ENCODE data around the gene ADAMTS16.

The ADAMTS16 gene

DNA sequence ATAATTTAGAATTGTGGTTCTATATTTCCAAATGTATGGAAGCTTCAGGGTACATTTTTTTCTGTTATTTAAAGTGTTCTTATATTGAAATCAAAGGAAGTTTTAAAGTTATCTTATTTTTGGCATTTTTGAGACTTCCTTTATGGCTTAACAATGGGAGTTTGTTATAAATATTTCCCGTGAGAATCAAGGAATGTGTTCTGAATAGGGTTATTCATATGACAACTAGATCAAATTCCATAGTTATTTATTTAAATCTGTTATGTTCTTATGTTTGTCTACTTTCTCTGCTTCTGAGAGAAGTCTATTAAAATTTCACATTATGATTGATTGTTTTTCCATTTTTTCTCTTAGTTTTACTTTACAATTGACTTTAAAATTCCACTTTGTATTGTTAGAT lies 135.1 kb downstream of the ADAMTS16 start:
- WGBS, result no CpG with 5 or more reads among the region's 1 CpG
- H3K36me3 ChIP-seq (ENCODE audit: control insufficient read depth in 1 of 2, insufficient read depth in 2 of 2, low read depth in 1 of 2, low read length in 2 of 2), result no peaks in the 10 kb centered on the region
- no peak overlapping the region for H3K4ac ChIP-seq (ENCODE audit: low read depth in 1 of 2, low read length in 2 of 2)
- no peak overlapping the region for H2BK12ac ChIP-seq (ENCODE audit: low read length in 2 of 2)
- H3K23ac ChIP-seq (ENCODE audit: low read length in 2 of 2), result no peak overlapping the region
- H2AFZ ChIP-seq (ENCODE audit: low read depth, low read length), result no peak overlapping the region
- H3K4me2 ChIP-seq (ENCODE audit: low read length, poor library complexity, severe bottlenecking), result no peak overlapping the region
- no peak overlapping the region for H2BK5ac ChIP-seq (ENCODE audit: low read depth, low read length, poor library complexity, severe bottlenecking)
- no peak for DNase-seq
- no peak overlapping the region for H4K8ac ChIP-seq (ENCODE audit: low read length)
- no peak overlapping the region for H2AK5ac ChIP-seq (ENCODE audit: low read length, severe bottlenecking)
- H4K91ac ChIP-seq (ENCODE audit: low read length), result no peak overlapping the region
- H2BK15ac ChIP-seq (ENCODE audit: low read depth, poor library complexity, severe bottlenecking), result no peak overlapping the region
- H3K9me3 ChIP-seq (ENCODE audit: control insufficient read depth, low read length), result no peaks in the 10 kb centered on the region
- no peak overlapping the region for H3K4me3 ChIP-seq (ENCODE audit: insufficient read depth in 1 of 2, low read depth in 1 of 2, low read length in 2 of 2)
- no peak overlapping the region for H3K9ac ChIP-seq (ENCODE audit: low read length)
- H3K18ac ChIP-seq (ENCODE audit: low read depth in 1 of 2, low read length in 2 of 2), result no peak overlapping the region
- H3K4me1 ChIP-seq (ENCODE audit: control insufficient read depth, insufficient read depth, low read depth, low read length), result peaks cover 10% of the 10 kb centered on the region
- H3K27me3 ChIP-seq (ENCODE audit: control insufficient read depth in 1 of 2, insufficient read depth in 1 of 2, low read length in 2 of 2), result no peaks in the 10 kb centered on the region
- H3K79me1 ChIP-seq (replicated peaks; ENCODE audit: low read length, poor library complexity, severe bottlenecking), result no peaks in the 10 kb centered on the region
- no peak overlapping the region for H2BK120ac ChIP-seq (ENCODE audit: low read depth, low read length)
- H3K27ac ChIP-seq (ENCODE audit: low read length, poor library complexity, severe bottlenecking), result no peak overlapping the region
- no peak overlapping the region for H3K14ac ChIP-seq (ENCODE audit: low read length in 2 of 2)

GRCh38 chr5:5276430-5276829 lies 136.3 kb downstream of the ADAMTS16 start:
- Histone ChIP-seq H4K91ac (ENCODE audit: low read length) (no peak overlapping the region), H3K36me3 (ENCODE audit: control insufficient read depth in 1 of 2, insufficient read depth in 2 of 2, low read depth in 1 of 2, low read length in 2 of 2) (no peaks in the 10 kb centered on the region), H3K4me3 (ENCODE audit: insufficient read depth in 1 of 2, low read depth in 1 of 2, low read length in 2 of 2) (no peak overlapping the region), H3K14ac (ENCODE audit: low read length in 2 of 2) (no peak overlapping the region), H3K18ac (ENCODE audit: low read depth in 1 of 2, low read length in 2 of 2) (no peak overlapping the region), H3K4me2 (ENCODE audit: low read length, poor library complexity, severe bottlenecking) (no peak overlapping the region), H3K4ac (ENCODE audit: low read depth in 1 of 2, low read length in 2 of 2) (no peak overlapping the region), H2BK5ac (ENCODE audit: low read depth, low read length, poor library complexity, severe bottlenecking) (no peak overlapping the region), H3K23ac (ENCODE audit: low read length in 2 of 2) (no peak overlapping the region), H3K79me1 (replicated peaks; ENCODE audit: low read length, poor library complexity, severe bottlenecking) (no peaks in the 10 kb centered on the region), H3K27ac (ENCODE audit: low read length, poor library complexity, severe bottlenecking) (no peak overlapping the region), H2BK120ac (ENCODE audit: low read depth, low read length) (no peak overlapping the region), H2BK15ac (ENCODE audit: low read depth, poor library complexity, severe bottlenecking) (no peak overlapping the region), H3K9ac (ENCODE audit: low read length) (no peak overlapping the region), H3K4me1 (ENCODE audit: control insufficient read depth, insufficient read depth, low read depth, low read length) (peaks cover 5% of the 10 kb centered on the region), H2AK5ac (ENCODE audit: low read length, severe bottlenecking) (no peak overlapping the region), H2AFZ (ENCODE audit: low read depth, low read length) (no peak overlapping the region), H2BK12ac (ENCODE audit: low read length in 2 of 2) (no peak overlapping the region), H3K27me3 (ENCODE audit: control insufficient read depth in 1 of 2, insufficient read depth in 1 of 2, low read length in 2 of 2) (no peaks in the 10 kb centered on the region), H4K8ac (ENCODE audit: low read length) (no peak overlapping the region), H3K9me3 (ENCODE audit: control insufficient read depth, low read length) (no peaks in the 10 kb centered on the region)
- DNase-seq, result no peak
- 88% methylated on average over 6 of the region's 8 CpGs for WGBS

GRCh38 chr5:5276951-5277517 lies 136.9 kb downstream of the ADAMTS16 start:
- Histone ChIP-seq H2AK5ac (ENCODE audit: low read length, severe bottlenecking) (no peak overlapping the region), H3K23ac (ENCODE audit: low read length in 2 of 2) (no peak overlapping the region), H2BK120ac (ENCODE audit: low read depth, low read length) (no peak overlapping the region), H2BK5ac (ENCODE audit: low read depth, low read length, poor library complexity, severe bottlenecking) (no peak overlapping the region), H2BK15ac (ENCODE audit: low read depth, poor library complexity, severe bottlenecking) (no peak overlapping the region), H3K9ac (ENCODE audit: low read length) (no peak overlapping the region), H4K8ac (ENCODE audit: low read length) (no peak overlapping the region), H2BK12ac (ENCODE audit: low read length in 2 of 2) (no peak overlapping the region), H3K27me3 (ENCODE audit: control insufficient read depth in 1 of 2, insufficient read depth in 1 of 2, low read length in 2 of 2) (no peaks in the 10 kb centered on the region), H3K14ac (ENCODE audit: low read length in 2 of 2) (no peak overlapping the region), H3K18ac (ENCODE audit: low read depth in 1 of 2, low read length in 2 of 2) (no peak overlapping the region), H3K4ac (ENCODE audit: low read depth in 1 of 2, low read length in 2 of 2) (no peak overlapping the region), H3K4me3 (ENCODE audit: insufficient read depth in 1 of 2, low read depth in 1 of 2, low read length in 2 of 2) (no peak overlapping the region), H3K79me1 (replicated peaks; ENCODE audit: low read length, poor library complexity, severe bottlenecking) (no peaks in the 10 kb centered on the region), H3K27ac (ENCODE audit: low read length, poor library complexity, severe bottlenecking) (no peak overlapping the region), H2AFZ (ENCODE audit: low read depth, low read length) (no peak overlapping the region), H3K4me1 (ENCODE audit: control insufficient read depth, insufficient read depth, low read depth, low read length) (peaks cover 4% of the 10 kb centered on the region), H3K9me3 (ENCODE audit: control insufficient read depth, low read length) (no peaks in the 10 kb centered on the region), H3K4me2 (ENCODE audit: low read length, poor library complexity, severe bottlenecking) (no peak overlapping the region), H3K36me3 (ENCODE audit: control insufficient read depth in 1 of 2, insufficient read depth in 2 of 2, low read depth in 1 of 2, low read length in 2 of 2) (no peaks in the 10 kb centered on the region), H4K91ac (ENCODE audit: low read length) (no peak overlapping the region)
- DNase-seq, result no peak
- WGBS, result 85% methylated on average over 11 of the region's 12 CpGs

DNA sequence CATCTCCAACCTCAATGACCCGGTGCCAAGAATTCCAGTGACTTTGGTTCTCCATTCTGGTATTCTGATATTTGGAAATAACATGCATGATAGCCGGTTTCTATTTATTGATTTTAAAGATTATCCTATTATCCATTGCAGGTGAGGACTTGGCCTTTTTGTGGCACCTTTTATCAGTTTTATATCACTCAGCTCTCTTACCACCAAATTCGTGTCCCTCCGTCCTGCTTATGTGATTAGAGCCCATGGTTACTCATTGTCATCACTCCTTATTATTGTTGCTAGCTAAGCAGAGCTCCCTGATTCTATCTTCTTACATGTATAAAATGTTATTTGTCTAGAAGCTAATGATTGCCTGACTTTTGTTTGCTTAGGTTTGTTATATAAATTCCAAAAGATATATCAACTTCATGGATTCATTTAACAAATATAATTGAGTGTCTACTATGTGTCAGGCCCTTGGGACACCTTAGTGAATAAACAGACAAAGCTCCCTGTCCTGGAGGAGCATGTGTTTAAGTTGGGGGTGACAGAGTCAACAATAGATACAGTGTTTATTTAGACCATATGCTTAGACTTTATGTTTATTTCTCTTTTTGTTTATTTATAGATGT lies 138.2 kb downstream of the ADAMTS16 start:
- WGBS, result 100% methylated on average over 2 of the region's 4 CpGs
- H2BK5ac ChIP-seq (ENCODE audit: low read depth, low read length, poor library complexity, severe bottlenecking), result no peak overlapping the region
- H3K18ac ChIP-seq (ENCODE audit: low read depth in 1 of 2, low read length in 2 of 2), result no peak overlapping the region
- no peak overlapping the region for H2BK12ac ChIP-seq (ENCODE audit: low read length in 2 of 2)
- H4K8ac ChIP-seq (ENCODE audit: low read length), result no peak overlapping the region
- no peak overlapping the region for H3K23ac ChIP-seq (ENCODE audit: low read length in 2 of 2)
- H3K4me3 ChIP-seq (ENCODE audit: insufficient read depth in 1 of 2, low read depth in 1 of 2, low read length in 2 of 2), result no peak overlapping the region
- H3K9me3 ChIP-seq (ENCODE audit: control insufficient read depth, low read length), result no peaks in the 10 kb centered on the region
- no peaks in the 10 kb centered on the region for H3K36me3 ChIP-seq (ENCODE audit: control insufficient read depth in 1 of 2, insufficient read depth in 2 of 2, low read depth in 1 of 2, low read length in 2 of 2)
- no peak overlapping the region for H2BK15ac ChIP-seq (ENCODE audit: low read depth, poor library complexity, severe bottlenecking)
- no peak overlapping the region for H3K9ac ChIP-seq (ENCODE audit: low read length)
- no peak overlapping the region for H2BK120ac ChIP-seq (ENCODE audit: low read depth, low read length)
- H3K4me1 ChIP-seq (ENCODE audit: control insufficient read depth, insufficient read depth, low read depth, low read length), result peaks cover 3% of the 10 kb centered on the region
- H3K4me2 ChIP-seq (ENCODE audit: low read length, poor library complexity, severe bottlenecking), result no peak overlapping the region
- no peak overlapping the region for H2AFZ ChIP-seq (ENCODE audit: low read depth, low read length)
- H3K27ac ChIP-seq (ENCODE audit: low read length, poor library complexity, severe bottlenecking), result no peak overlapping the region
- no peak overlapping the region for H4K91ac ChIP-seq (ENCODE audit: low read length)
- H3K27me3 ChIP-seq (ENCODE audit: control insufficient read depth in 1 of 2, insufficient read depth in 1 of 2, low read length in 2 of 2), result no peaks in the 10 kb centered on the region
- H2AK5ac ChIP-seq (ENCODE audit: low read length, severe bottlenecking), result no peak overlapping the region
- no peaks in the 10 kb centered on the region for H3K79me1 ChIP-seq (replicated peaks; ENCODE audit: low read length, poor library complexity, severe bottlenecking)
- H3K4ac ChIP-seq (ENCODE audit: low read depth in 1 of 2, low read length in 2 of 2), result no peak overlapping the region
- no peak for DNase-seq
- no peak overlapping the region for H3K14ac ChIP-seq (ENCODE audit: low read length in 2 of 2)

All from mesenchymal stem cell (in vitro differentiated cells and primary cell).